K562 (cell line): ENCODE results near the gene FAM83E. TPM values are rescaled to one million over a fixed set of nuclear protein-coding genes. Genes with fewer than 3 reads are reported as not detected.

Experiments used
- ARNT ChIP-seq, 2 experiments: fragments of 450-650 bp; IDR thresholded peaks; 2 replicates each; pipeline ENCODE4 v1.6.1; 2016; ENCODE audit warnings: mild to moderate bottlenecking in 1 of 2
- GABPB1 ChIP-seq: sonication (generic); formaldehyde crosslinking; IDR thresholded peaks from 2 replicates; pipeline ENCODE4 v1.8.0; 2022; ENCODE audit warnings: mild to moderate bottlenecking, missing genetic modification reagents
- GTF2F1 ChIP-seq: IDR thresholded peaks from 2 replicates; pipeline ENCODE4 v1.6.1; 2011; ENCODE audit warnings: low read depth, low read length, improper control_type of control experiment
- NCOA1 ChIP-seq: fragments of 450-650 bp; IDR thresholded peaks from 2 replicates; pipeline ENCODE4 v1.6.1; 2016; ENCODE audit warnings: low read depth
- NFATC3 ChIP-seq: fragments of 450-650 bp; IDR thresholded peaks from 2 replicates; pipeline ENCODE4 v1.6.1; 2017; ENCODE audit warnings: mild to moderate bottlenecking
- SIN3A ChIP-seq, 2 experiments: fragments of 150-350 bp in 1 of 2; IDR thresholded peaks; 2 replicates each; pipeline ENCODE4 v1.6.1; 2011 to 2016; ENCODE audit warnings: borderline replicate concordance in 2 of 2, low read depth in 2 of 2, low read length in 2 of 2, mild to moderate bottlenecking in 2 of 2, moderate library complexity in 2 of 2; ENCODE audit not compliant: control insufficient read depth in 1 of 2
- SRSF7 ChIP-seq: fragments of 200-400 bp; formaldehyde crosslinking; optimal IDR thresholded peaks from 2 replicates; pipeline ENCODE3; 2017; ENCODE audit warnings: mild to moderate bottlenecking, low read depth, low read length
- ZNF830 ChIP-seq: fragments of 250-450 bp; sonication (Bioruptor Pico); IDR thresholded peaks from 2 replicates; pipeline ENCODE4 v1.5.0; 2021; ENCODE audit warnings: mild to moderate bottlenecking
- polyA plus RNA-seq, 8 experiments: library from polyadenylated mRNA; depleted of rRNA in 4 of 8; stranded (reverse) in 5 of 8; unstranded in 3 of 8; fragments of >200 nt; fragmentation: Nextera tagmentation in 2 of 8; fragmentation: Illumina TruSeq in 1 of 8; extraction: Ambion mirVana in 2 of 8; extraction: Trizol in 1 of 8; gene quantifications; 2 replicates each; pipeline versions ENCODE4 v1.2.1 to v1.2.3, GENCODE V29; 2011 to 2014; ENCODE audit warnings: inconsistent platforms in 1 of 8, missing spikeins in 1 of 8
- total RNA-seq, 7 experiments: library from RNA; depleted of rRNA in 6 of 7; stranded (reverse); fragments of >200 nt in 6 of 7; fragmentation: Illumina TruSeq in 2 of 7; extraction: Trizol in 2 of 7; gene quantifications; 2 replicates each; pipeline versions ENCODE4 v1.2.1 to v1.2.3, GENCODE V29; 2011 to 2021; ENCODE audit warnings: low replicate concordance in 1 of 7
- TF ChIP-seq, protein P1 (sequence below), 2 experiments: IDR thresholded peaks; 2 replicates each; pipeline ENCODE4 v1.6.1; 2011; ENCODE audit warnings: borderline replicate concordance in 1 of 2, control low read depth in 1 of 2, low read depth in 1 of 2, low read length in 1 of 2, mild to moderate bottlenecking in 1 of 2, mixed read lengths in 1 of 2, moderate library complexity in 1 of 2; ENCODE audit not compliant: insufficient read depth in 1 of 2, insufficient read length in 1 of 2, poor library complexity in 1 of 2, severe bottlenecking in 1 of 2; ENCODE audit errors: extremely low read depth in 1 of 2

The FAM83E gene
- total and polyA plus RNA-seq, 9 of the 15 experiments (the other 6 are each of a cell fraction or from before 2014, with no cell fraction given): 0.15 to 0.87 (median 0.29) TPM; not detected in 4

DNA sequence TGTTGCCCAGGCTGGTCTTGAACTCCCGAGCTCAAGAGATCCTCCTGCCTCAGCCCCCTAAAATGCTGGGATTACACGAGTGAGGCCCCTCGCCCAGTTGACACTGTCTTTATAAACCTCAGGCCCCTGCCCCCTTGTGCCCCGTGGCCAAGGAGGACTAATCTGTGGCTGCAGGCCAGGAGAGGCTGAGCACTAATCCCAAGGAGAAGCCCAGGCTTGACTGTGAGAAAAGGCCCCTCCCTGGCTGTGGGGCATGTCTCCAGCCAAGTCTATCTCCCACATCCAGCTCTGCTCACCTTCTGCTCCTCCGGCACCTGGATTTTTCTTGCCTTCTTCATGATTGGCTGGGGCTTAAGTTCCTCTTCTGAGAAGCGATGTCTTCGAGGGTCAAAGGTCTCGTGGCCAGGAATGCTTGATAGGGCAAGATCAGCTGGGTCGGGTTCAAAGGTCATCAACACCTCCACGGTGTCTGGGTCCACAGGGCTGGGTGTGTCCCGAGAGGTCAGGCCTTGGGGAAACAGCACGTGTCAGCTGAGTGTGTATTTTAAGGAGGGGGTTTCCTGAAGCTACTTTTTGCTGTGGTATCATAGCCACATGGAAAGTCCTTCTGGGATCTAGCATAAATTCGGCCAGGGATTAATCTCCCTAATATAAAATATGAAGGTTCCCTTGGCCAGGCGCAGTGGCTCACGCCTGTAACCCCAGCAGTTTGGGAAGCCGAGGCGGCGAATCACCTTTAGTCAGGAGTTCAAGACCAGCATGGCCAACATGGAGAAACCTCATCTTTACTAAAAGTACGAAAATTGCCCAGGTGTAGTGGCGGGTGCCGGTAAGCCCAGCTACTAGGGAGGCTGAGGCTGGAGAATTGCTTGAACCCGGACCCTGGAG is 18.5 kb upstream of the FAM83E start (continued):
- no peak; a peak in 2 of 4 replicates for TF ChIP-seq ARNT (IDR thresholded peaks at IDR 0.05)
- peak in 1 of 2 experiments; percentile 38; a peak in 1 of 4 replicates for TF ChIP-seq SIN3A (IDR thresholded peaks at IDR 0.05; ENCODE audit: borderline replicate concordance in 2 of 2, control insufficient read depth in 1 of 2, low read depth in 2 of 2, low read length in 2 of 2)
- TF ChIP-seq GTF2F1: no peak
- no peak for TF ChIP-seq ZNF830 (CRISPR knock-in tag)
- TF ChIP-seq NFATC3: no peak
- TF ChIP-seq GABPB1 (CRISPR knock-in tag): 0 out of 2 replicates have a peak, but pooled peaks have one; percentile 17
- no peak for TF ChIP-seq SRSF7
- TF ChIP-seq, protein P1, sequence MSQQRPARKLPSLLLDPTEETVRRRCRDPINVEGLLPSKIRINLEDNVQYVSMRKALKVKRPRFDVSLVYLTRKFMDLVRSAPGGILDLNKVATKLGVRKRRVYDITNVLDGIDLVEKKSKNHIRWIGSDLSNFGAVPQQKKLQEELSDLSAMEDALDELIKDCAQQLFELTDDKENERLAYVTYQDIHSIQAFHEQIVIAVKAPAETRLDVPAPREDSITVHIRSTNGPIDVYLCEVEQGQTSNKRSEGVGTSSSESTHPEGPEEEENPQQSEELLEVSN (IDR thresholded peaks at IDR 0.05; ENCODE audit: borderline replicate concordance in 1 of 2, extremely low read depth in 1 of 2, insufficient read depth in 1 of 2, insufficient read length in 1 of 2, low read depth in 1 of 2, low read length in 1 of 2, poor library complexity in 1 of 2, severe bottlenecking in 1 of 2): peak; percentile 29 to 33
- TF ChIP-seq NCOA1: no peak
